DMS153 treated with DMSO at 0.1 percent for 48 hours (cell line): Measurements from ENCODE around the gene LRRTM3.

Source experiments
- DNase-seq: peaks from one replicate; lab custom pipeline; 2025; ENCODE audit not compliant: unreplicated experiment; lab: John Stamatoyannopoulos, UW

The LRRTM3 gene

DNA sequence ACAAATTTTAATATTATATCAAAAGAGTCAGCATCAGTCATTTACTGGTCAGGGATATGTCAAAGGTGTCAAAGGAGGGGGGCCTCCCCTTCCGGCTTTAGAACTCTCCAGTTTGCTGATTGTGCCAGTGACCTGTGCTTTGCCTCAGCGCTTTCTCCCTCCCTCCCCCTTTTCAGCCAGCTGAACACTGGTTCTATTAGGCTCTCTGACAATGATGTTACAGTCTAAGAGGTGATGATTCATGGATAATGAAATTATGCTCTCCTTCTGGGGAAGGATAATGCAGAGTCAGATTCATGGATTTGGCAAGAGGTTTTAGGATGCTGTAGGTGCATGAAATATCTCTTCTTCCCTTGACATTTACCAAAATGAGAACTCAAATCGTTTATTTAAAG lies 6.1 kb downstream of the LRRTM3 start:
- no peak for DNase-seq

DNA sequence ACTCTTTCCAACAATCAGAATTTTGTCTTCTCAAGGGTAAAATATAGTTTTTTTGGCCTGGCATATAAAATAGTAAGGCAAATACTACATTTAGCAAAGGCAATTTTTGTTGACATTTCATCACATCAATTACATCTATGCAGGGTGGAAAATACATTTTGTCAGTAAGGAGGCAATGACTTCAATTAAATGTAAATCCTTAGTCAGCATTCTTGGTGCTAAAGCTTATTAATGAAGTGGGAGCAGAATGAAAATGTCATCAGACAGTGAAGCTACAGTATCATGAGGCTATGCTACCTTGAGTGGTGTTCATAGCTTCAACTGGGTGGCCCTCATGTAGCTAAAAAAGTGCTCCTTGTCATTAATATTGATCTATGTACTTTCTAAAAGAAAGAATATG lies 8.9 kb downstream of the LRRTM3 start:
- DNase-seq: no peak

DNA sequence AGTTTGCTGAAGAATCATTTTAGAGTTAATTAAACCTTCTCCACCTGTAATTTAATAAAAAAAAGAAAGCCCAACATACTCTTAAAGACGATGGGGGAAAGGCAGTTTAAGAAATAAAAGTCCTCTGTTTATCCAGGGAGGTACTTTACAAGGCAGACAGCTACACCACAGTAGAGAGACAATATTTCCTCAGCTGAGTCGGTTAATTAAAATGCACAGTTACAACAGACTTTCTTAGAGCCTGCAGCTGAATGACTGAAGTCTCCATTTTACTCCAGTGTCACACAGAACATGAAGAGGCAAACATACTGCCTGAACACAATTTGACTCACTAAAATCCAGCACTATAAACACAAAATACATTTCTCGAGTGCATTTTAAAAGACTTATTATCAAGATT lies 15.1 kb downstream of the LRRTM3 start:
- no peak for DNase-seq

DNA sequence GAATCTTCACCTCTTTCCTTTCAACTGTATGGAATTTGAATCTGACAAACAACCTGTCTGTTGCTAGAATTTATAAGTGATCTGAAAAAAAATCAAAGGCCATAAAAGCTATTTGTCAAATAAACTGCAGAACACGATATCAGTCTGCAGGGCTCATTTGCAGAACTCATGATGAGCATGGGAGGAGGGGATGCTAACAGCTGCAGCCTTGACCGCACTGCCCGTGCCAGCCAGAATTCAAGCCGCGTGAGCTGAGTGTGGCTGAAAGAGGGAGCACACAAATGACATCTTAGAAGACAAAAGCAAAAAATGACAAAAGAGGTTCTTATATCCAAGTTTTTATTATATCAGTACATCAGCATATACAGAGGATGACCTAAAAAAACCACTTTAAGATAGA lies 15.7 kb downstream of the LRRTM3 start:
- DNase-seq: no peak

DNA sequence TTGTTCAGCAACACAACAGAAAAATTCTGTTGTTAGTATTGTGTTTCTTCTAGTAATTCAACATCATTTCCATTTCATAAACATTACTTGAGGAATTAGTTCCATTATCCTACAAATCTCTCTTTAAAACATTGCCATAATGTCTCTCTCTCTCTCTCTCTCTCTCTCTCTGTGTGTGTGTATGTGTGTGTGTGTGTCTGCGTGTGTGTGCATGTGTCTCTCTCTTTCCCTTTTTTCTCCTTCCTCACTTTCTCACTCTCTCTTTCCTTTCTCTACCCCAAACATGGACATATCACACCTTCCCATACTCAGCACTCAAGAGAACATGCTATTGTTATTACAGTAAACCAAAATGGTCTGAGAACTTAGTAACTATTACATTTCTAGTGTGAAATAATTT lies 16.6 kb downstream of the LRRTM3 start:
- DNase-seq: no peak

DNA sequence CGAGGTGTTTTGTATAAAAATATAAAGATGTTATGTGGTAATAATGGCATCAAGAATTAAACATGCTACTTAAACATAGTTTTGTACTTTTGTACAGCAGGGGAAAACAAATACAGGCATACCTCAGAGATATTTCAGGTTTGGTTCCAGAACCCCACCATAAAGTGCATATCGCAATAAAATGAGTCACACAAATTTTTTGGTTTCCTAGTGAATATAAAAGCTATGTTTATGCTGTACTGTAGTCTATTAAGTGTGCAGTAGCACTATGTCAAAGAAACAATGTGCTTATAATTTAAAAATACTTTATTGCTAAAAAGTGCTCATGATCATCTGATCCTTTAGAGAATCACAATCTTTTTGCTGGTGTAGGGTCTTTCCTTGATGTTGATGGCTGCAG lies 17.8 kb downstream of the LRRTM3 start:
- no peak for DNase-seq

DNA sequence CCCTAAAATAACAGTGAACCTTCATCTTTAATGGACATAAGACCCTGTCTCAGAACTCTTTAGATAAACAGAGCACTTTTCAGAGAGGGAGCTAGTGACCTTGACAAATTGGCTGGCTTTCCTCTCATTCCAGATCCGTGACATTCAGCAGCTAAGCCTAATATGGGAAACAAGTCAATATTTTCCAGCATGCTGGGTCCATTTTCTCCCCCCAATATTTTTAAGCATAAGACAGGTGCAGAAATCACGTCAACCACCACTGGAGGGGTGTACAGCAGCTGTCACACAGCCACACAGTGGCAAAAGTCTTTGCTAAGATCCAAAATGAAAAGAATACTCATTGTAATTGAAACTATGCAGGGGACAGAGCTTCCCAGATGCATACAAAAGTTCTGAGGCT lies 26.1 kb downstream of the LRRTM3 start:
- DNase-seq: no peak

DNA sequence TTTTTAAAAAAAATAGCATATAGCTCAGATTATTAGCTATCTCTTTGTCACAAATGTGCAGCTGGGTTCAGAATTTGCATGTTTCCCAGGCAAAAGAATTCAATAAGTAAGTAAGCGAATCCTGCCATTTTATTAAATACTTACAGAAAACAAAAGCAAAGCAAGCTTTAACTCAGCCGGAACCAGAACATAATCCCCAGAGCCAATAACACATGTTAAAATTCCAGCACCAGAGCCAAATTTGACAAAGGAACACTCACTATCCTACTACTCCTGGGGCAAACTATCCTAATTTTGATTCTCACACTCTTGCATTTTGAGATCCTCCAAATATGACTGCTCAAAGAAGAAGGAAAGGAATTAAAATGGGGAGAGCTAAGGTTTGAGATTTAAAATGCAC lies 32.6 kb downstream of the LRRTM3 start:
- no peak for DNase-seq

DNA sequence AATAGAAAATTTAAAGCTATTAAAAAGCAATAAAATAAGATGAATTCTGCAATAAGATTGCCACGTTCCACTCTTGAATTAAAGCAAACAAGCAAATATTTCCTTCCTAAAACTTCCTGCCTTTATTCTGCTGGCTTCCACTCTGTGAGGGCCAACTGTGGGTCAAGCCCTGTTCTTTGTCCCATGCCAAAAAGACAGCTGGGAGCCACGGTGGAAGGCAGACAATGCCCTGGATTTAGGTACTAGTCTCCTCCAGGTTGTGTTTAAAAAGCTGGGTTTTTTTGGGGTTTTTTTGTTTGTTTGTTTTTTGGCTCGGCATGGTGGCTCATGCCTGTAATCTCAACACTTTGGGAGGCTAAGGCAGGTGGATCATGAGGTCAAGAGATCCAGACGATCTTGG lies 39.1 kb downstream of the LRRTM3 start:
- DNase-seq: no peak

DNA sequence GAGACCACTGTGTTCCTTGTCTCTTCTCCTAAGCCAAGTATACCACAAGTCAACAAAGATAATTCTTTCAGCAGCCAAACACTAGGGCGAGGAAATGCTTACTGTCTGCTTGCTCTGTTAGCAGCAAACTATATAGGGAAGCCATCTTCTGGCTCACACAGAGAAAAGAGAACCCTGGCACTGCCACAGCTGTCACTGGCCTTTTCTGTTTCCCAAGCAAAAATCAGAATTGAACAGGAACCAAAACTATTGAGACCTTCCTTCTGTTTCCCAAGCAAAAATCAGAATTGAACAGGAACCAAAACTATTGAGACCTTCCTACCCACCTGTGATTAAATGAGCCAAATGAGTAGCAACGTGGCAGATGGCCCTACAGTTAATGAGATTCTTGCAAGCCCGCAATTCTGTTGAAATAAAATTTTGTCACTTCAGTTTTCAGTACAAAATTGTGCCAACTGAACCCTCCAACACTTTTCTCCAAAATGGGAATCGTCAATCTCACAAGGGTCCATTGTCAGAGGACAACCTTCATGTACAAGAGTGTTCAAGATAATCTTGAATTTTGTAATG lies 54.5 kb downstream of the LRRTM3 start:
- no peak for DNase-seq

DNA sequence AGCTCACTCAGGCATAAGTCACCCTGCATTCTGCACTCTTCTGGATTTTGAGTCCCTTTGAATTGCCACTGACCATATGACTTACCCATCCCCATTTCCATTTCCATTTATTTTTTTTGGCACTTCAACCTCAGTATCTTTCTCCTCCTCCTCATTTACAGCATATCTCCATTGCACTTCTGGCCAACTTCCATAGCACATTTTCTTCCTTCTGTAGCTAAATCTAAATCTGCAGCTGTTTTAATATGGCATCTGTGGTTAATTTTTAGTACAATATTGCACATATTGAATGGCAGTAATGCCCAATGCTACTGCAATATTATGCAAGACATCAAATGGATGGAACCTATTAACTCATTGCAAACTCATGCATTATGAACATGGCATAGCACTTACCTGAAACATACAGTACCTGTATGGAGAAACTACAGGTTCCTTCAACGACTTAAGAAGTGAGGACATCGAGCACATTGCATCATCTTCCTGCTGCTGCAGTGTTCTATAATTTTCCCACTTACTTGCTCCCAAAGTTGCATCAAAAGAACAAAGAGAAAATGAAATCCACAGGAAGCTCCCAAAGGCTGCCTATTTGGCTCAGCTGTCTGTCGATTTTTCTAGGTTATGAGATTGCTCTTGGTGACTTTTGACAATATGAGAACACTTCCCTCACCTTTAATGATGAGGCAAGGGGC lies 55.7 kb downstream of the LRRTM3 start:
- no peak for DNase-seq

DNA sequence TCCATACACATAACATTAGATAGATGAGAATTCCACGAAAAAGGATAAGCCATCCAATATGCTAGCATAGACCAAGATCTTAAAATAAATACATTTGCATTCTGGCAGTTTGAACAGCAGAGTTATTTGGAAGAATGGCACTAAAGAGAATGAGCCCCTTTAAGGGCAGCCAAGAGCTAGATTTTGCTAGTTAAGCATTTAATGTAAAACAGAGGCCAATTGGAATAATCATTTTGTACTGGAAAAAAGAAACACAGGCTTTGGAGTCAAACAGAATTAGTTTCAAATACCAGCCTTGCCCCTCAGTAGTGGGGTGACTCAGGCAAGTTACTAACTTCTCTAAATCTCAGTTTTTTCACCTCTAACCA lies 56.2 kb downstream of the LRRTM3 start:
- DNase-seq: no peak

DNA sequence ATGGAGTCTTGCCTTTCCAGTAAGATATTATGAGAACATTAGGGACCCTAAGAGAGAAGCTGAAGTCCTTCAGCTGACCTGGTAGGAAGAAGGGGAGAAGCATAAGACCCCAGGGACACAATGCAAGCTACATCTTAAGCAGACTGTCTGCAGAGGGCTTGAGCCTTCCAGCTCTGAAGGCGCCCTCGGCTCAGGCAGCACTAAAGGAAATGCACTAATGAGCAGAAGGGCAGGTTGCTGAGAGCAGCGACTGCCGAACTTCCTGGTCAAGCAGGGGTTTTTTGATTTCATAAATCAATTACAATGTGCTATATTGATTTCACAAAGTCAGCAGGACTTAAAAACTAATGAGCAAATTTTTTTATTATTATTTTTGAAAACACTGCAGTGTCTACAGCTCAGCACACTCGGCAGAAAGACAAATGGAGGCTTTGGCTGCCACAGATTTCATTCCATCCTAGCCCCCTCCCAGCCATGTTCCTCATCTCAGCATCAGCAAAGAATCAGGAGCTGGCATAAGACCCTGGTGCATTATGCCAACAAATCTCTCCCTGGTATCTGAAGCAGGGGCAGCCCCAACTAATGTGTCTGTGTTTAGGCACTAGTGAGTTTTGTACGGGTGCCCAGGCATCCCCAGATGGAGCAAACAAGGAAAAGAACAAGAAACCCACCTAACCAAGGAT lies 57.1 kb downstream of the LRRTM3 start:
- DNase-seq: no peak

DNA sequence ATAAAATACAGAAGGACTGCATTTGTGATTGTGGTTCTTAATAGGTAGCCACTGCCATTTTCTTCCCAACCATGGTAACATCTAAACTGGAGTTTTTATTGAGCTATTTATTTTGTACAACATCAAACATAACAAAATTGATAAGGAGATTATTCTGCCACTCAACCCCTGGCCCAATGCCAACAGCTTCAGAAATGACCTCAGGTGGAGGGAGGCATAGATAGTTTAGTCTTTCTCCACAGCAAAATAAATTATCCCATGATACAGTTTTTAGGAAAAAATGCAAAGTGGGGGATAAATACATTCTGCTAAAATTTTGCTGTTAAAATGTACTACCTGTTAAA lies 57.6 kb downstream of the LRRTM3 start:
- no peak for DNase-seq

DNA sequence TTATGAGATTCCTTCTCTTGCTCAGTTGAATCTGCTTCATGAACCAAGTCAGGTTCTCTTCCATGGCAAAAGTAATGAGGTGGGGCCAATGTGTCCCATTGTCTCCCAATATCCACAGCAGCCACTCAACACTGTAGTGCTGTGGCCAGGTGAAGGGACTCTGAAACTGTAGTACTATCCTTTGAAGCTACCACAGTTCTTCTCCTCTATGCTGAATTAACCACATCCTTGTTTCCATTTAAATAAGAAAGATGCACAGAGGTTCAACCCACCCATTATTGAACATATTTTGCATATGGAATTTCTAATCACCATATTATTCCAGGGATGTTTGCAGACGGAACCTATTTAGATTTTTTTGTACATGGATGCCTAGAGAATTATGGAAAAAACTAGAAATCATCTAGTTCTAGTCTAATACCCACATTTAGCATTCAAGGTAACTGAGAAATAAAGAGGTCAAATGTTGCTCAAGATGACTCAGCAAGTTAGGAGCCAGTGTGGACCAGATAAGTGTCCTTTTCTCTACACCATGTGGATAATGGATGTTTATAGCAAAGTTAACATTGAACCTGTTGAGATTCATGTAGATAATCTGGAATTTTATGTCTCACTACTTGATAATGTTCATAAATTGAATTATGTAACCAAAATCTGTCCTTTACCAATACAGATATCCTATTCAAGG lies 64.5 kb downstream of the LRRTM3 start:
- DNase-seq: no peak

DNA sequence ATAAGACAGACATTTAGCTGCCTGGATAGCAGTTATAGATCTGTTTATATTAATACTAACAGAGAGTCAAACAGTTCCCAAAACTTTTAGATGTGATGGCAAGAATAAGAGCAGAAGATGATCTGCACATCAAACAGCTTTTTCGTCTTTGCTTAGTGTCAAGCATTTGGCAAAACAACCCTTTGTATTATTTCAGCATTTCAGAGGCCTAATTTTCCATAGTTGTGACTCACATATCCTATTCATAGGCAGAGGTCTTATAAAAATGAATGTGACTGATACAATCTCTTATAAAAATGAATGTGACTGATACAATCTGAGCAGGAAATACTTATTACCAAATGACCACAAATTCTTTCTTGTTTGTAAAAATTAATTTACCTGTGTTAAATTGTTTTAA lies 71.2 kb downstream of the LRRTM3 start:
- no peak for DNase-seq

DNA sequence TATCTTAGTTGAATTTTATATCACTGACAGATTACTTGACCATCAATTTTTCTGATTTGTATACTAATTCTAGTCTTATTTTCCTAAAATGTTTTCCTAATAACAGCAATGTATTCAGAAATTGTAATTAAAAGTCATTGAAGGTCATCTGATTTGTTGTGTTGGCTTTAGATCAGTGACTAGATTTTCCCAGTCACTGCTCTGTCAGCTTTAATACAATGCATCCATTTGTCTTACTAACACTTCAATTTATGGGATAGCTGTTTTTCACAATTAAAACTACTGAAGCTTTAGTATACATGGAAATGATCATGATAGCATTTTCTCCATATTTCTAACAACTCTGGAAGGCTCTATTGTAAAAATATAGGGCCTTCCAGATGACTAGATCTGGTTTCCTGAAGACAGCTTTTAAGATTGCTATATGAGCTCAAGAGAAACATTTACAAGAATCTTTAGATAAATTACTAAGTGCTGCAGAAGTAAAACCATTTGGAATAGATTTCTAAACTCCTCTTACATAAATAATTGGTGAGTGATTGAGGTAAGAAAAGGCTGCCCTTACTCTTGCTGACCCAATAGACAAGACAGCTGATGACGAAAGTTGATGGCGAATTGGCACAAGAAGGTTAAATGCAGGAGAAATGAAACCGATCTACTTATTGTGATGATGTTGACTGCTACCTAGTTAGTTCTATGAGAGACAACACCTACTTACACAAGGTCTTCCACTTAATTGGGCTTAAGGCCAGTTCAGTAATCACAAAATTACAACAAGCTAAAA lies 74.1 kb downstream of the LRRTM3 start:
- no peak for DNase-seq

DNA sequence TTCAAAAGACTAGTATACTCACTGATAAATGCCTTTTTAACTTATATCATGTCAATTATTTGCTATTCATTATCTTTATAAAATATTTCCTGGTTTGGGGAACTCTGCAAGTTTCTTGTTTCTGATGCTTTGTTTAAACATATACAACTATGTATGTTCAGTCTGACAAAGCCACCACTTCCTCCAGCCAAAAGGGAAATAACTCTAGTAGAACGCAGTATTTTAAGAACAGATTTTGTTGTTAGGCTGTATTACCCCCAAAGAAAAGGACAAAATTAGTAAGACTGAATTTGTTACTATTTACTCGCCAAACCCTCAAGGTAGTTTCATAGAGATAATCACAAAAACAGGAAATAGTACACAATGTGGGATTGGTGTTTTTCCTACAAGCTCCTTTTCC lies 78.9 kb downstream of the LRRTM3 start:
- DNase-seq: no peak

DNA sequence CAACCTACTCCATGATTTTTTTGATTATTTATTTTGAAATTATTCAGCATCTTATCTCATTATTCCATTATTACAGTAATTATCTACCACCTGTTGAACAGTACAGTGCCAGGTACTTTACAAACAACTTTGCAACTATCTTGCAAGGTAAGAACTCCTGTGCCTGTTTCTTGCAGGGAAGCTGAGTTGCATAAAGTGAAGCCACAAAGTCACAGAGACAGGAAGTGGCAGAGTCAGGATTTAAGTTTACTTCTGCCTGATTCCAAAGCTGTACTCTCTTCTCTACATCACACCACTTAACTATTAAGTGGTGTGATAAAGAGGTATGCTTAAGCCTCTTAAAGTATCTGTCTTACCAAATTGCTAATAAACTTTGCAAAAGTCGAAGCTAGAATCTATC lies 80.1 kb downstream of the LRRTM3 start:
- DNase-seq: no peak

DNA sequence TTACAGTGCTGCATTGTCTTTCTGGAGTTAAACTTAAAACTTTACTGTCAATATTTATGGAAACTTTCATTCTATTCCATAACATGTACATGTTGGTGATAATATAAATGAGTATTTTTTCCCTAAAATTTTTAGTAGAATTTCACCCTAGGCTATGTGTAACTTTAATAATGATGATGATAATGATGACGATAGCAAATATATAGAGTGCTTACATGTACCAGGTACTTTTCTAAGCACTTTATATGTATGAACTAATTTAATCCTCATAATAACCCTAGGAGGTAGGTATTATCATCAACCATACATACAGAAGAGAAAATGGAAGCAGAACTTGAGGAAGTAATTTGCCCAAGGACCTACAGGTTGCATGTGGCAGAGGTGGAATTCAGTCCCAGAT lies 85.6 kb downstream of the LRRTM3 start:
- DNase-seq: no peak

DNA sequence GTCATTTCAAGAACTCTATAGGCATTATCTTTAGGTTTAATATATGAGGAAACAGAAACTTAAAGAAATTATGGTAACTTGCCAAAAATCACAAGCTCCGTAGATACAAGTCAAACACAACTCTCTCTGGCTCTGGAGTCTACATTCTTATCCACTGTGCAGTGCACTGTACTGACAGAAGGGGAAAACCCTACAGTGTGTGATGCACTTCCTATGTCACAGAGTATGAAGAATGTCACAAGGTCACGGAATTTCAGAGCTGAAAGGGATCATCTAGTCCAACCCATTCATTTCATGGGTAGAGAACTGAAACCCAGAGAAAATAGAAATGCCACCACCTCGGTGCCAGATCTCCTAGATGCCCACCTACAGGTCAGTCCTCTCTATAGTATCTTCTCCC lies 86.1 kb downstream of the LRRTM3 start:
- DNase-seq: no peak

DNA sequence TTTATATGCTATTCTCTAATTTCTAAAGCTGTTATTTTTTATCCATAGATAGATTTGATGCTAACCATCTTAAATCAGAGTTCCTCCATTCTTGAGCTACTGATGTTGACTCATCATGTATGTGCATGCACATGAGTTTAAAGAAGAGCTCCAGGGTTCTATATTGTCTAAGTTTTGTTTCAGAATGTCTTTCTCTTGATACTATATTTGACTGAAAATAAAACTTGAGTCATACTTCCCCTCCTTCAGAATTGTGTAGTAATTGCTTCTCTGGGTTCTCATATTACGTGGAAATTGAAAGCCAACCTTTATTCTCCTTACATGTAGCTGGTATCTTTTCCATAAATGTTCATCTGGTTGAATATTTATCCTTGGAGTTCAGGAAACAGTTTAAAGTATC lies 89.4 kb downstream of the LRRTM3 start:
- no peak for DNase-seq
